Hepatocyte (in vitro differentiated cells): ENCODE results near the gene CCDC47.

Source experiments
- CTCF ChIP-seq: fragments of 200-600 bp; sonication (generic); IDR thresholded peaks from 2 replicates; pipeline ENCODE4 v1.5.1; 2016; ENCODE audit warnings: antibody characterized with exemption, mild to moderate bottlenecking; ENCODE audit not compliant: poor library complexity
- EZH2 ChIP-seq: fragments of 200-600 bp; sonication (generic); IDR thresholded peaks from 2 replicates; pipeline ENCODE4 v1.6.1; 2016; ENCODE audit warnings: antibody characterized with exemption, mild to moderate bottlenecking, borderline replicate concordance
- EZH2phosphoT487 ChIP-seq: fragments of 200-600 bp; sonication (generic); IDR thresholded peaks from one replicate; pipeline ENCODE4 v1.6.1; 2018; ENCODE audit warnings: antibody characterized with exemption, mild to moderate bottlenecking, low read depth, moderate library complexity; ENCODE audit not compliant: unreplicated experiment, severe bottlenecking

GRCh38 chr17:63816123-63816522 is 42.7 kb upstream of the CCDC47 start:
- TF ChIP-seq CTCF (no peak), EZH2 (no peak), EZH2phosphoT487 (no peak)
